Measurements from ENCODE around the gene KIF4A.

KIF4A gene

DNA sequence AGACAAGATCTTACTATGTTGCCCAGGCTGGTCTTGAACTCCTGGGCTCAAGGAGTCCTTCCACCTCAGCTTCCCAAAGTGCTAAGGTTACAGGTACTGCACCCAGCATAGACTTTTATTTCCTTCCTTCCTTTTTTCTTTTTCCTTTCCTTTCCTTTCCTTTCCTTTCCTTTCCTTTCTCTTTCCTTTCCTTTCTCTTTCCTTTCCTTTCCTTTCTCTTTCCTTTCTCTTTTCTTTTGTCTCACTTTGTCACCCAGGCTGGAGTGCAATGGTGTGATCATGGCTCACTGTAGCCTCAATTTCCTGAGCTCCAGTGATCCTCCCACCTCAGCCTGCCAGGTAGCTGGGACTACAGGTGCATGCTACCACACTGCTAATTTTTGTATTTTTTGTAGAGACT is 174.1 kb downstream of the KIF4A start:
- no peak for DNase-seq (ENCODE audit: extremely low read depth in 1 of 2, low read depth in 1 of 2)

DNA sequence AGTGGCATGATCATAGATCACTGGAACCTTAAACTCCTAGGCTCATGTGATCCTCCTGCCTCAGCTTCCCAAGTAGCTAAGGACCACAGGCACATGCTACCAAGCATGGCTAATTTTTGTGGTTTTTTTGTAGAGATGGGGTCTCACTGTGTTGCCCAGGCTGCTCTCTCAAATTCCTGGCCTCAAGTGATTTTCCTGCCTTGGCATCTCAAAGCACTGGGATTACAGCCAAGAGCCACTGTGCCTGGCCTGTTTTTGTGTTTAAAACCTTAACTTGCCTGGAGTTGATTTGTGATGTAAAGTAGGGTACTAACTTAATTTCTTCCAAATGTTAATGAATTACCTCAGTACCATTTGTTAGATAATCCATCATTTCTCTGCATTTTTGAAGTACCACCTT is 177.1 kb downstream of the KIF4A start:
- DNase-seq (ENCODE audit: extremely low read depth in 1 of 2, low read depth in 1 of 2), result no peak

DNA sequence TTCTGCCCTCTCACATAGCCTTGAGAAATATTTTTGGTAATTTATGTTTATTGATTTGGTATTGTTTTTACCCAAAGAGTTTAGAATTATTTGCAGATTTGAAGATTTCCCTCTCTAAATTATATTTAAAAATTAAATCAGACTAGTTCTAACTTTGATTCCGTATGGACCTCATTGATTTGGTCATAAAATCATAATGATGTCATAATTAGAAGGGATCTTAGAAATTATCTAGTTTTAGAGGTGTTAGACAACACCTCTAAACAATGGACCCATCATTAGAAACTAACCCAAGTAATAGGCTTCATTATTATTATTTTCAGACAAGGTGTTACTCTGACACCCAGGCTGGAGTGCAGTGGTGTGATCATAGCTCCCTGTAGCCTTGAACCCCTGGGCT is 178.8 kb downstream of the KIF4A start:
- no peak for DNase-seq (ENCODE audit: extremely low read depth in 1 of 2, low read depth in 1 of 2)

Data from stimulated activated CD8-positive, alpha-beta memory T cell treated with anti-CD3 and anti-CD28 coated beads, Interleukin-7, amount 100 ng/mL, for 48 hours (primary cell).